HepG2 (cell line): ENCODE data around the gene TMEM240. TPM values are rescaled to one million over a fixed set of nuclear protein-coding genes. Genes with fewer than 3 reads are reported as not detected.

ENCODE experiments used
- CREB3 ChIP-seq: sonication (generic); formaldehyde crosslinking; IDR thresholded peaks from 2 replicates; pipeline ENCODE4 v1.5.0; 2020; ENCODE audit warnings: missing genetic modification reagents
- DNMT1 ChIP-seq: sonication (generic); formaldehyde crosslinking; IDR thresholded peaks from 2 replicates; pipeline ENCODE4 v1.5.1; 2020; ENCODE audit warnings: mild to moderate bottlenecking, missing genetic modification reagents
- ESRRA ChIP-seq: sonication (generic); formaldehyde crosslinking; IDR thresholded peaks from 2 replicates; pipeline ENCODE4 v1.5.1; 2020; ENCODE audit warnings: mild to moderate bottlenecking, low read depth, missing genetic modification reagents
- KLF9 ChIP-seq: IDR thresholded peaks from 2 replicates; pipeline ENCODE4 v1.6.1; 2016; ENCODE audit warnings: low read depth
- MIER3 ChIP-seq: IDR thresholded peaks from 2 replicates; pipeline ENCODE4 v1.6.1; 2016; ENCODE audit warnings: missing compliant biosample characterization, borderline replicate concordance
- MLXIP ChIP-seq: sonication (generic); formaldehyde crosslinking; IDR thresholded peaks from 2 replicates; pipeline ENCODE4 v1.9.0; 2021; ENCODE audit warnings: missing genetic modification reagents, borderline replicate concordance
- NRL ChIP-seq: sonication (generic); formaldehyde crosslinking; IDR thresholded peaks from 2 replicates; pipeline ENCODE4 v1.5.0; 2020; ENCODE audit warnings: missing genetic modification reagents, mild to moderate bottlenecking, moderate library complexity, borderline replicate concordance
- POLR2AphosphoS2 ChIP-seq: IDR thresholded peaks from 2 replicates; pipeline ENCODE4 v1.6.1; 2011; ENCODE audit warnings: low read depth, low read length, improper control_type of control experiment
- TOE1 ChIP-seq: sonication (generic); formaldehyde crosslinking; IDR thresholded peaks from 2 replicates; pipeline ENCODE4 v1.4.0; 2020; ENCODE audit warnings: mild to moderate bottlenecking, missing genetic modification reagents
- YEATS4 ChIP-seq: sonication (generic); formaldehyde crosslinking; IDR thresholded peaks from 2 replicates; pipeline ENCODE4 v1.4.0; 2020; ENCODE audit warnings: missing genetic modification reagents, borderline replicate concordance
- ZBTB1 ChIP-seq: sonication (generic); formaldehyde crosslinking; IDR thresholded peaks from 2 replicates; pipeline ENCODE4 v1.4.0; 2020; ENCODE audit warnings: missing genetic modification reagents, borderline replicate concordance
- ZBTB39 ChIP-seq: sonication (generic); formaldehyde crosslinking; IDR thresholded peaks from 2 replicates; pipeline ENCODE4 v1.5.0; 2020; ENCODE audit warnings: missing genetic modification reagents
- ZC3H13 ChIP-seq: sonication (generic); formaldehyde crosslinking; IDR thresholded peaks from 2 replicates; pipeline ENCODE4 v1.8.1; 2023; ENCODE audit warnings: mild to moderate bottlenecking, missing genetic modification reagents, moderate library complexity
- ZFX ChIP-seq: sonication (generic); formaldehyde crosslinking; IDR thresholded peaks from 2 replicates; pipeline ENCODE4 v1.4.0; 2020; ENCODE audit warnings: mild to moderate bottlenecking, low read depth, missing genetic modification reagents, moderate library complexity
- ZNF335 ChIP-seq: sonication (generic); formaldehyde crosslinking; IDR thresholded peaks from 2 replicates; pipeline ENCODE4 v1.4.0; 2020; ENCODE audit warnings: missing genetic modification reagents
- ZNF350 ChIP-seq: sonication (generic); formaldehyde crosslinking; IDR thresholded peaks from 2 replicates; pipeline ENCODE4 v1.4.0; 2020; ENCODE audit warnings: mild to moderate bottlenecking, low read depth, missing genetic modification reagents, borderline replicate concordance
- ZNF773 ChIP-seq: sonication (generic); formaldehyde crosslinking; IDR thresholded peaks from 2 replicates; pipeline ENCODE4 v1.4.0; 2020; ENCODE audit warnings: missing genetic modification reagents, borderline replicate concordance
- ZNF816 ChIP-seq: sonication (generic); formaldehyde crosslinking; IDR thresholded peaks from 2 replicates; pipeline ENCODE4 v1.8.0; 2022; ENCODE audit warnings: missing genetic modification reagents, mild to moderate bottlenecking, borderline replicate concordance
- ZNF878 ChIP-seq: sonication (generic); formaldehyde crosslinking; IDR thresholded peaks from 2 replicates; pipeline ENCODE4 v1.8.1; 2023; ENCODE audit warnings: mild to moderate bottlenecking, missing genetic modification reagents, moderate library complexity
- ZSCAN5A ChIP-seq: sonication (generic); formaldehyde crosslinking; IDR thresholded peaks from 2 replicates; pipeline ENCODE4 v1.8.0; 2022; ENCODE audit warnings: mild to moderate bottlenecking, missing genetic modification reagents, borderline replicate concordance
- polyA plus RNA-seq, 8 experiments: library from polyadenylated mRNA; depleted of rRNA in 3 of 8; stranded (reverse) in 7 of 8; unstranded in 1 of 8; fragments of >200 nt; fragmentation: Illumina TruSeq in 4 of 8; extraction: Trizol in 4 of 8; gene quantifications; 2 replicates each; pipeline versions ENCODE4 v1.2.1 to v1.2.3, GENCODE V29; 2011 to 2016; ENCODE audit warnings: low read depth in 4 of 8, missing spikeins in 1 of 8, mixed read lengths in 1 of 8; ENCODE audit not compliant: insufficient read depth in 1 of 8
- total RNA-seq, 5 experiments: library from RNA; depleted of rRNA; stranded (reverse); fragments of >200 nt; fragmentation: Illumina TruSeq; extraction: Trizol; gene quantifications; 2 replicates each; pipeline ENCODE4 v1.2.3, GENCODE V29; 2016; ENCODE audit warnings: low read depth in 1 of 5

Gene TMEM240
- total and polyA plus RNA-seq, 2 of the 13 experiments (the other 11 are each of a cell fraction or from before 2014, with no cell fraction given): 0.17 TPM; not detected in 1

GRCh38 chr1:1573843-1574720 is 33.7 kb upstream of the TMEM240 start (continued):
- no peak for TF ChIP-seq ZNF878
- no peak for TF ChIP-seq ZNF350
- TF ChIP-seq MIER3 (CRISPR knock-in tag): no peak
- no peak; the same call in 1 of the 2 replicates for TF ChIP-seq ZC3H13 (CRISPR knock-in tag)
- peak; percentile 60 for TF ChIP-seq YEATS4 (CRISPR knock-in tag)
- no peak for TF ChIP-seq POLR2AphosphoS2
- no peak; the same call in 1 of the 2 replicates for TF ChIP-seq CREB3 (CRISPR knock-in tag)
- no peak for TF ChIP-seq ZSCAN5A
- no peak for TF ChIP-seq ESRRA
- no peak for TF ChIP-seq KLF9 (CRISPR knock-in tag)
- no peak; the same call in 1 of the 2 replicates for TF ChIP-seq ZBTB1 (CRISPR knock-in tag)
- no peak for TF ChIP-seq DNMT1
- TF ChIP-seq ZBTB39 (CRISPR knock-in tag): no peak
- TF ChIP-seq NRL (CRISPR knock-in tag): peak; percentile 84; the same call in 1 of the 2 replicates
- no peak for TF ChIP-seq TOE1 (CRISPR knock-in tag)
- no peak for TF ChIP-seq ZNF335 (CRISPR knock-in tag)
- 0 out of 2 replicates have a peak, but pooled peaks have one; percentile 50 for TF ChIP-seq ZNF816 (CRISPR knock-in tag)
- no peak for TF ChIP-seq MLXIP
- TF ChIP-seq ZFX (CRISPR knock-in tag): 0 out of 2 replicates have a peak, but pooled peaks have one; percentile 50
- TF ChIP-seq ZNF773 (CRISPR knock-in tag): no peak
